Measurements from ENCODE around the gene NAALADL2. TPM values are rescaled to one million over a fixed set of nuclear protein-coding genes. Genes with fewer than 3 reads are reported as not detected.
"Not testable (repeated sequence)": the region's sequence is repeated elsewhere in the genome, so short reads cannot be mapped to it uniquely, and the experiment has no call there.

The NAALADL2 gene
- total and polyA plus RNA-seq, 9 of the 15 experiments (the other 6 are each of a cell fraction or from before 2014, with no cell fraction given), result 0.29 to 1.1 (median 0.79) TPM; not detected in 1

DNA sequence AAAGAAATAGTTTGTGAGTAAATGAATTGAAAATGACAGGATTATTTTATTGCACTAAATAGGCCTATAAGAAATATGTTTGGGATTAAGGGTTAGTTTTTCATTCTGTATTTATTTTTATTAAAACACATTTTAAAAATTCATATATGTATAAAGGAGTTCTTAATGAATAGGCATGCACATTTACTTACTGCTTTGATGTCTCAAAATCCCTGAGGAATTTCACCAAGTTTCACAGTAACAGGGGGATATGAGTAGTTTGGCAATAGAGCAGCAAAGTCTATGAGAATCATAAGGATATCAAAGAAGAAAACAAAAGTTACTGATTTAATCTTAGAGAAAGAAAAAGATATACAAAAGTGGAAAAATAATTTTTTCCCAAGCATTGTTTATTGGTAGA is 411.7 kb downstream of the NAALADL2 start (continued):
- TF ChIP-seq, protein P1, sequence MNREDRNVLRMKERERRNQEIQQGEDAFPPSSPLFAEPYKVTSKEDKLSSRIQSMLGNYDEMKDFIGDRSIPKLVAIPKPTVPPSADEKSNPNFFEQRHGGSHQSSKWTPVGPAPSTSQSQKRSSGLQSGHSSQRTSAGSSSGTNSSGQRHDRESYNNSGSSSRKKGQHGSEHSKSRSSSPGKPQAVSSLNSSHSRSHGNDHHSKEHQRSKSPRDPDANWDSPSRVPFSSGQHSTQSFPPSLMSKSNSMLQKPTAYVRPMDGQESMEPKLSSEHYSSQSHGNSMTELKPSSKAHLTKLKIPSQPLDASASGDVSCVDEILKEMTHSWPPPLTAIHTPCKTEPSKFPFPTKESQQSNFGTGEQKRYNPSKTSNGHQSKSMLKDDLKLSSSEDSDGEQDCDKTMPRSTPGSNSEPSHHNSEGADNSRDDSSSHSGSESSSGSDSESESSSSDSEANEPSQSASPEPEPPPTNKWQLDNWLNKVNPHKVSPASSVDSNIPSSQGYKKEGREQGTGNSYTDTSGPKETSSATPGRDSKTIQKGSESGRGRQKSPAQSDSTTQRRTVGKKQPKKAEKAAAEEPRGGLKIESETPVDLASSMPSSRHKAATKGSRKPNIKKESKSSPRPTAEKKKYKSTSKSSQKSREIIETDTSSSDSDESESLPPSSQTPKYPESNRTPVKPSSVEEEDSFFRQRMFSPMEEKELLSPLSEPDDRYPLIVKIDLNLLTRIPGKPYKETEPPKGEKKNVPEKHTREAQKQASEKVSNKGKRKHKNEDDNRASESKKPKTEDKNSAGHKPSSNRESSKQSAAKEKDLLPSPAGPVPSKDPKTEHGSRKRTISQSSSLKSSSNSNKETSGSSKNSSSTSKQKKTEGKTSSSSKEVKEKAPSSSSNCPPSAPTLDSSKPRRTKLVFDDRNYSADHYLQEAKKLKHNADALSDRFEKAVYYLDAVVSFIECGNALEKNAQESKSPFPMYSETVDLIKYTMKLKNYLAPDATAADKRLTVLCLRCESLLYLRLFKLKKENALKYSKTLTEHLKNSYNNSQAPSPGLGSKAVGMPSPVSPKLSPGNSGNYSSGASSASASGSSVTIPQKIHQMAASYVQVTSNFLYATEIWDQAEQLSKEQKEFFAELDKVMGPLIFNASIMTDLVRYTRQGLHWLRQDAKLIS (CRISPR knock-in tag; IDR thresholded peaks at IDR 0.05), result no peak
- no peak for TF ChIP-seq ZNF75A (CRISPR knock-in tag; IDR thresholded peaks at IDR 0.05)
- TF ChIP-seq KDM1A (IDR thresholded peaks at IDR 0.05), result no peak
- no peak for TF ChIP-seq KLF6 (CRISPR knock-in tag; IDR thresholded peaks at IDR 0.05; ENCODE audit: borderline replicate concordance)

DNA sequence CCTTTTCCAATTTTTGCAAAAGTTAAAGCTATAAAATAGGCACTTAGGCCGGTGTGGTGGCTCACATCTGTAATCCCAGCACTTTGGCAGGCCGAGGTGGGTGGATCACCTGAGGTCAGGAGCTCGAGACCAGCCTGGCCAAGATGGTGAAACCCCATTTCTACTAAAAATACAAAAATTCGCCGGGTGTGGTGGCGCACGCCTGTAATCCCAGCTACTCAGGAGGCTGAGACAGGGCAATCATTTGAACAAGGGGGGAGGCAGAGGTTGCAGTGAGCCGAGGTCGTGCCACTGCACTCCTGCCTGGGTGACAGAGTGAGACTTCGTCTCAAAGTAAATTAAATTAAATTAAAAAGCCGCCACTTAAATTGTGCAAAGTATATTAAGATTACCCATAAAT is 412.3 kb downstream of the NAALADL2 start:
- H3K9me1 ChIP-seq (ENCODE audit: control insufficient read depth, insufficient read depth, low read length); H3K9me3 ChIP-seq (replicated peaks; ENCODE audit: control insufficient read depth, insufficient read depth, low read depth, low read length); H3K79me2 ChIP-seq (ENCODE audit: control insufficient read depth, insufficient read depth, low read length); CTCF ChIA-PET (ENCODE audit: low intra/inter-chr PET ratio); H3K4me1 ChIP-seq (replicated peaks in 1 of 2; ENCODE audit: control insufficient read depth in 2 of 2, insufficient read depth in 2 of 2, low read length in 2 of 2); in situ Hi-C loops (cut with MboI); H3K27me3 ChIP-seq (ENCODE audit: control insufficient read depth in 2 of 2, insufficient read depth in 2 of 2, low read length in 2 of 2); BruUV-seq (replicated peaks); intact Hi-C loops (cut with micrococcal nuclease); ATAC-seq; POLR2A ChIA-PET; H3K36me3 ChIP-seq (ENCODE audit: control insufficient read depth, insufficient read depth, low read length); H3K4me3 ChIP-seq; H4K20me1 ChIP-seq (replicated peaks; ENCODE audit: control insufficient read depth, insufficient read depth, low read length); H3K4me2 ChIP-seq (ENCODE audit: insufficient read depth, low read length); H3K9ac ChIP-seq (ENCODE audit: insufficient read depth in 1 of 2, low read depth in 2 of 2, low read length in 2 of 2); DNase-seq (ENCODE audit: extremely low read depth in 1 of 4, low spot score in 3 of 4); H3K27ac ChIP-seq (ENCODE audit: extremely low read depth, low read depth, low read length); FAIRE-seq; H2AFZ ChIP-seq (ENCODE audit: low read depth, low read length): not testable (repeated sequence)
- 1% methylated on average over 10 of the region's 11 CpGs for WGBS (ENCODE audit: insufficient coverage, low coverage, missing lambda C conversion rate)
